ENCODE data around the gene MAPKAP1.

- TF ChIP-seq CTCF (optimal IDR thresholded peaks at IDR 0.05 in 1 of 3, IDR thresholded peaks at IDR 0.05 in 1 of 3, conservative IDR thresholded peaks at IDR 0.05 in 1 of 3; ENCODE audit: extremely low read depth in 1 of 3, insufficient read depth in 2 of 3, low read length in 3 of 3) (no peak), EZH2 (IDR thresholded peaks at IDR 0.05; ENCODE audit: low read length) (no peak)
Measured at GRCh38 chr9:125484350-125485282, 222.4 kb downstream of the MAPKAP1 start.

Measured in keratinocyte (primary cell).